Kidney (tissue), 14 donors: ENCODE results near the gene SMIM10L1. TPM values are rescaled to one million over a fixed set of nuclear protein-coding genes. Genes with fewer than 3 reads are reported as not detected.

Source experiments
- DNase-seq, 5 donors: peaks; one replicate each; pipeline ENCODE4 v3.0.0-alpha.2; 2013 to 2020
- FAIRE-seq: peaks from 2 replicates; lab custom pipeline; 2012; peaks lifted over from hg19 to GRCh38; lab: Jason Lieb, UNC
- H3K27ac ChIP-seq, 2 donors: one replicate each; pipeline ENCODE4 v1.7.0; 2013; ENCODE audit warnings: low read depth in 2 of 2, low read length in 2 of 2, inconsistent platforms in 1 of 2
- H3K27me3 ChIP-seq: one replicate; pipeline ENCODE4 v1.7.1; 2013; ENCODE audit warnings: low read length, inconsistent platforms; ENCODE audit not compliant: control insufficient read depth, insufficient read depth
- H3K36me3 ChIP-seq, 3 donors: one replicate each; pipeline versions ENCODE4 v1.7.0 to v1.7.1; 2013; ENCODE audit warnings: low read length in 3 of 3, control low read depth in 1 of 3, inconsistent platforms in 1 of 3; ENCODE audit not compliant: insufficient read depth in 3 of 3, control insufficient read depth in 2 of 3
- H3K4me1 ChIP-seq, 3 donors: one replicate each; pipeline versions ENCODE4 v1.7.0 to v1.7.1; 2013; ENCODE audit warnings: low read length in 3 of 3, inconsistent platforms in 1 of 3, low read depth in 1 of 3; ENCODE audit not compliant: control insufficient read depth in 2 of 3, insufficient read depth in 2 of 3
- H3K4me3 ChIP-seq, 3 donors: one replicate each; pipeline versions ENCODE4 v1.7.0 to v1.8.1; 2013; ENCODE audit warnings: low read length in 3 of 3, control low read depth in 1 of 3, inconsistent platforms in 1 of 3
- H3K9ac ChIP-seq, 3 donors: one replicate each; pipeline versions ENCODE4 v1.7.0 to v1.7.1; 2013; ENCODE audit warnings: low read length in 3 of 3, control low read depth in 1 of 3, inconsistent platforms in 1 of 3
- H3K9me3 ChIP-seq, 3 donors: one replicate each; pipeline versions ENCODE4 v1.7.0 to v1.7.1; 2013; ENCODE audit warnings: low read length in 3 of 3, control low read depth in 1 of 3, inconsistent platforms in 1 of 3; ENCODE audit not compliant: control insufficient read depth in 2 of 3, insufficient read depth in 1 of 3
- CTCF ChIP-seq: IDR thresholded peaks from 3 replicates; pipeline ENCODE4 v1.5.1; 2012; ENCODE audit warnings: mild to moderate bottlenecking, moderate library complexity, borderline replicate concordance; ENCODE audit not compliant: insufficient read depth; ENCODE audit errors: extremely low read depth
- intact Hi-C: fragments of 100-400 bp; cut with DNase I; formaldehyde crosslinking; loops from one replicate; pipeline ENCODE4 v1.11.1; 2022
- polyA plus RNA-seq: library from polyadenylated mRNA; stranded (reverse); fragments of 350-450 nt; fragmentation: Illumina TruSeq; extraction: RNeasy Lipid Tissue Mini Kit (QIAGEN cat#74804); gene quantifications from one replicate; pipeline ENCODE4 v1.2.3, GENCODE V29; 2014; ENCODE audit warnings: low read depth, low replicate concordance; ENCODE audit not compliant: insufficient read depth
- total RNA-seq: library from RNA; stranded (reverse); fragmentation: NEBNext Ultra II Directional; extraction: Animal tissue kit (Norgen Biotek cat#: 25700); gene quantifications from one replicate; pipeline ENCODE4 v1.2.1, GENCODE V29; 2021
- donor health status: control.
- donor health status: control.
- donor health status: control.
- donor health status: control.
- donor health status: control.
- donor health status: DM: yes; HTN: yes; CAD: no.
- donor health status: Normal renal cell carcinoma (clear cell type).

SMIM10L1 gene
- total and polyA plus RNA-seq, 2 donors from 2014 or later: 9.9 to 12.5 TPM

- no peaks in the 10 kb centered on the region for H3K9me3 ChIP-seq
- FAIRE-seq (no peak), DNase-seq (no peak)
- H3K36me3 ChIP-seq: peaks cover 0 to 7% (median 0%) of the 10 kb centered on the region in 3 donors
- intact Hi-C loops: no loop called here
- TF ChIP-seq CTCF: no peak
- no peak overlapping the region for H3K4me3 ChIP-seq
- H3K4me1 ChIP-seq: no peaks in the 10 kb centered on the region
- no peak overlapping the region for H3K9ac ChIP-seq
- no peaks in the 10 kb centered on the region for H3K27me3 ChIP-seq
- no peak overlapping the region for H3K27ac ChIP-seq
Observed at GRCh38 chr12:11162502-11162901, 8.5 kb upstream of the SMIM10L1 start.

- Histone ChIP-seq H3K27ac (no peak overlapping the region), H3K4me1 (peaks cover 0 to 3% (median 0%) of the 10 kb centered on the region in 3 donors), H3K9ac (no peak overlapping the region), H3K36me3 (peaks cover 0 to 7% (median 0%) of the 10 kb centered on the region in 3 donors), H3K9me3 (no peaks in the 10 kb centered on the region), H3K27me3 (no peaks in the 10 kb centered on the region), H3K4me3 (no peak overlapping the region)
- intact Hi-C loops: no loop called here
- no peak for TF ChIP-seq CTCF
- DNase-seq (no peak), FAIRE-seq (no peak)
Observed at GRCh38 chr12:11164384-11164783, 6.6 kb upstream of the SMIM10L1 start.

- DNase-seq (no peak), FAIRE-seq (no peak)
- intact Hi-C loops: no loop called here
- no peak overlapping the region for H3K4me3 ChIP-seq
- no peak for TF ChIP-seq CTCF
- H3K27me3 ChIP-seq: no peaks in the 10 kb centered on the region
- no peak overlapping the region for H3K9ac ChIP-seq
- peaks cover 0 to 7% (median 0%) of the 10 kb centered on the region in 3 donors for H3K36me3 ChIP-seq
- peaks cover 3 to 10% (median 4%) of the 10 kb centered on the region in 3 donors for H3K4me1 ChIP-seq
- no peak overlapping the region for H3K27ac ChIP-seq
- no peaks in the 10 kb centered on the region for H3K9me3 ChIP-seq
Observed at GRCh38 chr12:11166300-11166699, 4.7 kb upstream of the SMIM10L1 start.

GRCh38 chr12:11170810-11171144, 217 bp upstream of the SMIM10L1 start:
- FAIRE-seq (no peak), DNase-seq (no peak)
- H3K9ac ChIP-seq: peak overlapping the region; percentile 62 to 83 (median 68)

More at GRCh38 chr12:11170810-11171144, 217 bp upstream of the SMIM10L1 start:
- H3K27me3 ChIP-seq: no peaks in the 10 kb centered on the region
- H3K27ac ChIP-seq: peak overlapping the region; percentile 79 to 92
- peaks cover 0 to 3% (median 0%) of the 10 kb centered on the region in 3 donors for H3K36me3 ChIP-seq
- intact Hi-C loops: no loop called here
- no peaks in the 10 kb centered on the region for H3K9me3 ChIP-seq
- H3K4me3 ChIP-seq: peak overlapping the region; percentile 82 to 84 (median 83)
- H3K4me1 ChIP-seq: peaks cover 3 to 18% (median 7%) of the 10 kb centered on the region in 3 donors
- no peak for TF ChIP-seq CTCF
